Measurements from ENCODE around the gene HOXA6.

The HOXA6 gene

GRCh38 chr7:27129729-27130539 lies 17.6 kb downstream of the HOXA6 start:
- Histone ChIP-seq H3K9ac (ENCODE audit: low read length in 5 of 5) (peak overlapping the region in 4 of 5 donors; percentile 60 to 74 (median 68)), H3K27me3 (ENCODE audit: control insufficient read depth in 5 of 5, insufficient read depth in 4 of 5, low read length in 5 of 5) (no peaks in the 10 kb centered on the region), H3K27ac (ENCODE audit: low read depth, low read length) (peak overlapping the region; percentile 83), H3K9me3 (ENCODE audit: control insufficient read depth in 5 of 5, low read length in 5 of 5) (no peaks in the 10 kb centered on the region), H3K4me1 (ENCODE audit: control insufficient read depth in 5 of 5, insufficient read depth in 5 of 5, low read length in 5 of 5) (peaks cover 12 to 81% (median 73%) of the 10 kb centered on the region in 5 donors), H3K4me3 (ENCODE audit: low read depth in 1 of 5, low read length in 5 of 5) (peak overlapping the region; percentile 46 to 88 (median 82)), H3K36me3 (ENCODE audit: control insufficient read depth in 5 of 5, insufficient read depth in 5 of 5, low read length in 5 of 5) (peaks cover 0 to 7% (median 2%) of the 10 kb centered on the region in 5 donors)

DNA sequence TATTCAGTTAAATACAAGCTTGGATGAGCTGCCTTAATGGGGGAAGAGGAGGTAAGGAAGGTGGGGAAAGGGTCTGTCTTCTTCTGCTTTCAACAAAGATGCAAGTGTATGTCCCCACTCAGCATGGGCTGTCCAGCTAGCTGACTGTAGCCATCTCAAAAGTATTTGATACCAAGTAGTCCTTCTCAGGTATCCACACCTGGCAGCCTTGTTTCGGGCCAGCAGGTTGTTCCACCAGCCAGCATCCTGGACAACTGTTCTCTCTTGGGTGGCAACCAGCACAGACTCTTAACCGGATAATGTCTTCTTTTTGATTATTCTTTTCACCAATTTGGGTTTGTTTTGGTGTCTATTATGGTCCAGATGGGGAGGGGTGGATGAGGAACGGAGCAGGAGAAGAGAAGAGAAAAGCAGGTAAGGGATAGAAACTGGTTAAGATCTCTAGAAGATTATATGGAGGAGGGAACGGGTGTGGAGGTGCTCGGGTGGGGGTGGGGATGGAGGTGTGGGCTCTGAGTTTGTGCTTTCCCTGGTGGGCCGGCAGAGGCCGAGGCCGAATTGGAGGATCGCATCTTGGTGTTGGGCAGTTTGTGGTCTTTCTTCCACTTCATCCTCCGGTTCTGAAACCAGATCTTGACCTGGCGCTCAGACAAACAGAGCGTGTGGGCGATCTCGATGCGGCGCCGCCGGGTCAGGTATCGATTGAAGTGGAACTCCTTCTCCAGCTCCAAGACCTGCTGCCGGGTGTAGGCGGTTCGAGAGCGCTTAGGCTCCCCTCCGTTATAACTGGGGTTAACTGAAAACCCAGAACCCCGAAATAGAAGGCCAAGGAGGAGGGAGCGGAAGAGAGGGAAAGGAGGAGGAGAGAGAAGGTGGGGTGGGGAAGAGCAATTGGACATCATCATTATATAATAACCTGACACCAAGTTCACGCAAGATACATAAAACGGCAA lies 18.5 kb downstream of the HOXA6 start:
- peak overlapping the region in 4 of 5 donors; percentile 46 to 82 (median 82) for H3K4me3 ChIP-seq (ENCODE audit: low read depth in 1 of 5, low read length in 5 of 5)
- H3K9me3 ChIP-seq (ENCODE audit: control insufficient read depth in 5 of 5, low read length in 5 of 5) = no peaks in the 10 kb centered on the region
- H3K27me3 ChIP-seq (ENCODE audit: control insufficient read depth in 5 of 5, insufficient read depth in 4 of 5, low read length in 5 of 5) = no peaks in the 10 kb centered on the region
- H3K36me3 ChIP-seq (ENCODE audit: control insufficient read depth in 5 of 5, insufficient read depth in 5 of 5, low read length in 5 of 5) = peaks cover 0 to 10% (median 6%) of the 10 kb centered on the region in 5 donors
- H3K27ac ChIP-seq (ENCODE audit: low read depth, low read length) = peak overlapping the region; percentile 83
- H3K9ac ChIP-seq (ENCODE audit: low read length in 5 of 5) = peak overlapping the region in 3 of 5 donors; percentile 60 to 74 (median 69)
- H3K4me1 ChIP-seq (ENCODE audit: control insufficient read depth in 5 of 5, insufficient read depth in 5 of 5, low read length in 5 of 5) = peaks cover 11 to 81% (median 71%) of the 10 kb centered on the region in 5 donors

- Histone ChIP-seq H3K27ac (ENCODE audit: low read depth, low read length) (peak overlapping the region; percentile 83), H3K4me3 (ENCODE audit: low read depth in 1 of 5, low read length in 5 of 5) (peak overlapping the region in 2 of 5 donors; percentile 4 to 16), H3K9ac (ENCODE audit: low read length in 5 of 5) (no peak overlapping the region), H3K9me3 (ENCODE audit: control insufficient read depth in 5 of 5, low read length in 5 of 5) (no peaks in the 10 kb centered on the region), H3K4me1 (ENCODE audit: control insufficient read depth in 5 of 5, insufficient read depth in 5 of 5, low read length in 5 of 5) (peaks cover 11 to 78% (median 63%) of the 10 kb centered on the region in 5 donors), H3K27me3 (ENCODE audit: control insufficient read depth in 5 of 5, insufficient read depth in 4 of 5, low read length in 5 of 5) (no peaks in the 10 kb centered on the region), H3K36me3 (ENCODE audit: control insufficient read depth in 5 of 5, insufficient read depth in 5 of 5, low read length in 5 of 5) (peaks cover 0 to 14% (median 10%) of the 10 kb centered on the region in 5 donors)
Observed at GRCh38 chr7:27128034-27128433, 19.5 kb downstream of the HOXA6 start.

DNA sequence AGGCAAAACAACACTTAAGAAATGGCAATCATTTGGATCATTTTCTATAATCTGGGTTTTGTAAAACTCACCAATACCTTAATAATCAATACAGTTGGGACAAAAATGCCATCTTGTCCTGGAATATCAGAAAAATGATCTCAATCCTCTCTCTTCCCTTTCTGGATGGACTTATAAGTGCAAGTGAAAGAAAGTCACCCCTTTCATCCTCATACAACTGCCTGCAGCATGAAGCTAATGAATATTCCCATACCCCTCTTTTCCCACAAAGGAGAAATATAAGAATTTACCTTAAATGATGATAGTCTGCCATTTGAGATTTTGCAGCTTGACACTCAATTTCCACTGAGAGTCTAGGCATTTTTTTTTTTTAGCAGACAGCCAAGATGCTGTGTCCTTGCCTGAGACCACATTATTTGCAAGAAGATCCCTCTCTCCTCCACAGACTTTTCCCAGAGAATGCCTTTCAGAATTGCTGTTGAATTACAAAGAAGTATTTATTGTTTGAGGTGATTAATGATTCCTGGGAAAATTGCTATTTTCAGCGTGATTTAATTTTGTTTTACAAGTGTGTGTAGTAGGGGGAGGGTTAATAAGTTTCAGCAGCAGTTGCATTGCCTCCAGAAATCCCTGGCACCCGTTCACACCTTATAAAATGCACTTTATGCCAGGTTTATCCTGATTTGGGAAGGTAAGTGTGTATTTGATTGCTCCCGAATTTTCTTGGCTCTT lies 20.8 kb downstream of the HOXA6 start:
- H3K27ac ChIP-seq (ENCODE audit: low read depth, low read length) = peak overlapping the region; percentile 83

GRCh38 chr7:27125986-27126394 lies 21.6 kb downstream of the HOXA6 start:
- Histone ChIP-seq H3K27me3 (ENCODE audit: control insufficient read depth in 5 of 5, insufficient read depth in 4 of 5, low read length in 5 of 5) (no peaks in the 10 kb centered on the region), H3K4me1 (ENCODE audit: control insufficient read depth in 5 of 5, insufficient read depth in 5 of 5, low read length in 5 of 5) (peaks cover 11 to 83% (median 62%) of the 10 kb centered on the region in 5 donors), H3K36me3 (ENCODE audit: control insufficient read depth in 5 of 5, insufficient read depth in 5 of 5, low read length in 5 of 5) (peaks cover 5 to 27% (median 22%) of the 10 kb centered on the region in 5 donors), H3K9me3 (ENCODE audit: control insufficient read depth in 5 of 5, low read length in 5 of 5) (no peaks in the 10 kb centered on the region), H3K27ac (ENCODE audit: low read depth, low read length) (peak overlapping the region; percentile 60), H3K4me3 (ENCODE audit: low read depth in 1 of 5, low read length in 5 of 5) (no peak overlapping the region), H3K9ac (ENCODE audit: low read length in 5 of 5) (no peak overlapping the region)

More for the DNA sequence above, 20.8 kb downstream of the HOXA6 start:
- peaks cover 0 to 27% (median 21%) of the 10 kb centered on the region in 5 donors for H3K36me3 ChIP-seq (ENCODE audit: control insufficient read depth in 5 of 5, insufficient read depth in 5 of 5, low read length in 5 of 5)
- H3K9ac ChIP-seq (ENCODE audit: low read length in 5 of 5) = no peak overlapping the region
- H3K9me3 ChIP-seq (ENCODE audit: control insufficient read depth in 5 of 5, low read length in 5 of 5) = no peaks in the 10 kb centered on the region
- H3K4me3 ChIP-seq (ENCODE audit: low read depth in 1 of 5, low read length in 5 of 5) = no peak overlapping the region
- H3K4me1 ChIP-seq (ENCODE audit: control insufficient read depth in 5 of 5, insufficient read depth in 5 of 5, low read length in 5 of 5) = peaks cover 11 to 83% (median 63%) of the 10 kb centered on the region in 5 donors
- H3K27me3 ChIP-seq (ENCODE audit: control insufficient read depth in 5 of 5, insufficient read depth in 4 of 5, low read length in 5 of 5) = no peaks in the 10 kb centered on the region

- H3K4me1 ChIP-seq (ENCODE audit: control insufficient read depth in 5 of 5, insufficient read depth in 5 of 5, low read length in 5 of 5) = peaks cover 11 to 91% (median 69%) of the 10 kb centered on the region in 5 donors
Observed at GRCh38 chr7:27124902-27125689, 22.5 kb downstream of the HOXA6 start.

GRCh38 chr7:27124096-27124901 lies 23.3 kb downstream of the HOXA6 start:
- Histone ChIP-seq H3K27ac (ENCODE audit: low read depth, low read length) (peak overlapping the region; percentile 61), H3K9ac (ENCODE audit: low read length in 5 of 5) (no peak overlapping the region), H3K4me1 (ENCODE audit: control insufficient read depth in 5 of 5, insufficient read depth in 5 of 5, low read length in 5 of 5) (peaks cover 11 to 92% (median 69%) of the 10 kb centered on the region in 5 donors), H3K27me3 (ENCODE audit: control insufficient read depth in 5 of 5, insufficient read depth in 4 of 5, low read length in 5 of 5) (no peaks in the 10 kb centered on the region), H3K36me3 (ENCODE audit: control insufficient read depth in 5 of 5, insufficient read depth in 5 of 5, low read length in 5 of 5) (peaks cover 5 to 27% (median 22%) of the 10 kb centered on the region in 5 donors), H3K9me3 (ENCODE audit: control insufficient read depth in 5 of 5, low read length in 5 of 5) (no peaks in the 10 kb centered on the region), H3K4me3 (ENCODE audit: low read depth in 1 of 5, low read length in 5 of 5) (no peak overlapping the region)

More at GRCh38 chr7:27124902-27125689, 22.5 kb downstream of the HOXA6 start:
- H3K4me3 ChIP-seq (ENCODE audit: low read depth in 1 of 5, low read length in 5 of 5) = no peak overlapping the region
- H3K27ac ChIP-seq (ENCODE audit: low read depth, low read length) = peak overlapping the region; percentile 60
- no peaks in the 10 kb centered on the region for H3K9me3 ChIP-seq (ENCODE audit: control insufficient read depth in 5 of 5, low read length in 5 of 5)
- peaks cover 5 to 27% (median 22%) of the 10 kb centered on the region in 5 donors for H3K36me3 ChIP-seq (ENCODE audit: control insufficient read depth in 5 of 5, insufficient read depth in 5 of 5, low read length in 5 of 5)
- H3K27me3 ChIP-seq (ENCODE audit: control insufficient read depth in 5 of 5, insufficient read depth in 4 of 5, low read length in 5 of 5) = no peaks in the 10 kb centered on the region
- H3K9ac ChIP-seq (ENCODE audit: low read length in 5 of 5) = no peak overlapping the region

GRCh38 chr7:27123477-27124053 lies 24.0 kb downstream of the HOXA6 start:
- Histone ChIP-seq H3K27ac (ENCODE audit: low read depth, low read length) (peak overlapping the region; percentile 61), H3K27me3 (ENCODE audit: control insufficient read depth in 5 of 5, insufficient read depth in 4 of 5, low read length in 5 of 5) (no peaks in the 10 kb centered on the region), H3K9ac (ENCODE audit: low read length in 5 of 5) (no peak overlapping the region), H3K9me3 (ENCODE audit: control insufficient read depth in 5 of 5, low read length in 5 of 5) (no peaks in the 10 kb centered on the region), H3K36me3 (ENCODE audit: control insufficient read depth in 5 of 5, insufficient read depth in 5 of 5, low read length in 5 of 5) (peaks cover 5 to 26% (median 19%) of the 10 kb centered on the region in 5 donors), H3K4me1 (ENCODE audit: control insufficient read depth in 5 of 5, insufficient read depth in 5 of 5, low read length in 5 of 5) (peaks cover 11 to 92% (median 69%) of the 10 kb centered on the region in 5 donors), H3K4me3 (ENCODE audit: low read depth in 1 of 5, low read length in 5 of 5) (no peak overlapping the region)
